ENCODE measurements around the gene CCDC178.

- TF ChIP-seq POLR2AphosphoS5 (IDR thresholded peaks at IDR 0.05; ENCODE audit: borderline replicate concordance, low read depth, low read length) (no peak), EZH2 (IDR thresholded peaks at IDR 0.05) (no peak), FOXP2 (optimal IDR thresholded peaks at IDR 0.05; ENCODE audit: control extremely low read depth, extremely low read length, insufficient read depth) (no peak)
Observed at GRCh38 chr18:33269223-33269622, 171.3 kb downstream of the CCDC178 start.

Measured in SK-N-MC (cell line).